GM12872 (cell line): Measurements from ENCODE around the gene SLC39A11.

Experiments used
- CTCF ChIP-seq: IDR thresholded peaks from 3 replicates; pipeline ENCODE4 v1.5.1; 2011; ENCODE audit warnings: low read depth, mild to moderate bottlenecking, low read length, moderate library complexity; ENCODE audit not compliant: insufficient read depth

Gene SLC39A11

GRCh38 chr17:72681844-72682243 lies 410.6 kb downstream of the SLC39A11 start:
- no peak for TF ChIP-seq CTCF

DNA sequence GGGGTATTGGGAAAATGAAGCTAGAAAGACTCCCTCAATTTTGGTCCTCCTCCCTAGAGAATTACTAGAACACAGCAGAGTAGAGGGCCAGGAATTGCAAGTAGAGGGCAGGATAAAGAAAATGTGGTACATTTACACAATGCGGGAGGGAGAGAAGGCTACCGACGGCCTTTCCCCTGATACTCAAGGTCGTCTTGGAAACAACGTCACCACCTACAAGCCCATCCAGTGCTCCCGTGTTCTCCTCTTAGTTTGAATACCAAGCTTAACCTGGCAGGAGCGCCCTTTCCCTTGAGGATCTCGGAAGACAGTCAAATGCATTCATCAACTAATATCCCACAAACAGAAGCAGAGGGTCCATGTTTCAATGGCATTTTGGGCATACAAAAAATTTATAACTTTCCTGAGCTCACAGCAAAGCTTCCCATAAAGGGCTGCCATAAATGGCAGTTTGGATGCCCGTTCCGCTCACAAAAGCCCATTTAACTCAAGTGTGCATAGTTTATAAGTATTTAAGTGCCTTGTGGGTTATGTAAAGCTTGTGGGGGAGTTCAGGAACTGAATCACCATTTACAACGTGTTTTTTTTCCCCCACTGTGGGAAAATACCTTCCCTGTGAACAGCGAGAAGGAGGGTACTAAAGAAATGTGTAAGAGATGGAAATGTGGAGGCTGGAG lies 414.6 kb downstream of the SLC39A11 start:
- TF ChIP-seq CTCF = no peak

GRCh38 chr17:72677108-72677507 lies 415.4 kb downstream of the SLC39A11 start:
- no peak for TF ChIP-seq CTCF

- TF ChIP-seq CTCF = no peak
Measured at GRCh38 chr17:72672729-72673128, 419.8 kb downstream of the SLC39A11 start.

GRCh38 chr17:72671016-72671415 lies 421.5 kb downstream of the SLC39A11 start:
- TF ChIP-seq CTCF = no peak

DNA sequence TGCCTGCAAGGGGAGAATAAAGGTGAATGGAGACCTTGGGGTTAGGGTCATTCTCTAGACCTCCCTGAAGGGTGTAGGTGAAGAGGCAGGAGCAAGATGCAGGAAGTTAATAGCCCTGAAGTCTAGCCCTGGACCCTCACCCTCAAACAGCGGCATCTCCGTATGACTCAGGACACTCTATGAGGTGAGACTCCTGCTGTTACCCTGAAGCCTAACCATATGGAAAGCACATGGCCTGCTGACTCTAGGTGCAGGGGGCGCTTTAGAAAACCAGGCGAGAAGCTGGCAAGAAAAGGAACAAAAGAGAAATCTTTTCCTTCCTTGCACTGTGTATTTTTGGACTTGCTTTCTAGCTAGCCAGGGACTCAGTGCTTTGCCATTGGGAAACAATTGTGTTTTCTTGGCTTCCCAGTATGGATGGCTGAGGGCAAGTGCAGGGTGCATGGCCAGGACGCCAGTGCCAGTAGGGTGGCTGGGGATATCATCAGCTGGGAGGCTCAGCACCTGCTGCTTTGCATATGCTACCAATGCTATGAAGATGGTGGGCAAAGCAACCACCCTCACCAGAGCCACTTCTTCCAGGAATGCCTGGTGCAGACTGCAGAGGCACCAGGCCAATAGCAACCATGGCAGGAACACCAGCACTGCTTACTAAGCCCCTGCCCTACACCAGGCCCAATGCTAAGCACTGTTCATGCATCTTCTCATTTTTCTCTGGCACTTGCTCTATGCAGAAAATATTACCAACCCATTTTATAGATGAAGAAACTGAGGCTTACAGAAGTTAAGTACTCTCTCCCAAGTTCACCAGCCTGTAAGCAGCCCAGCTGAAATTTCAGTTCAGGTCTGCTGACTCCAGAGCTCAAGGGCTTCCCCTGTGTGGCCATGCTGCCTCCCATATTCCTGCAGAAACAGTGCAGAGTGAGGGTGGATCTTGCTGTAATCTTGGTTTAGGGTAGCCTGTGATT lies 425.1 kb downstream of the SLC39A11 start:
- no peak for TF ChIP-seq CTCF
